Activated CD4-positive, alpha-beta T cell treated with anti-CD3 and anti-CD28 coated beads for 36 hours (primary cell): ENCODE results near the gene PIP. TPM values are rescaled to one million over a fixed set of nuclear protein-coding genes. Genes with fewer than 3 reads are reported as not detected.
"Not testable (repeated sequence)": the region's sequence is repeated elsewhere in the genome, so short reads cannot be mapped to it uniquely, and the experiment has no call there.

Experiments
- ATAC-seq: fragments of 200-7000 bp; cut with Tn5 transposase; one replicate; pipeline ENCODE4 v1.10.0; 2021; ENCODE audit warnings: mild to moderate bottlenecking, moderate library complexity
- CTCF ChIA-PET: fragments of 350-600 bp; sonication (Branson Sonifier 250); formaldehyde crosslinking; loops from one replicate; lab custom pipeline; 2021; ENCODE audit warnings: antibody characterized with exemption; lab: Charles Lee
- POLR2A ChIA-PET: fragments of 350-600 bp; sonication (Branson Sonifier 250); formaldehyde crosslinking; loops from one replicate; lab custom pipeline; 2021; ENCODE audit warnings: antibody characterized with exemption, inconsistent platforms; lab: Charles Lee
- DNase-seq: peaks from one replicate; pipeline ENCODE4 v3.0.0-alpha.2; 2020
- H3K27ac Mint-ChIP-seq: one replicate; pipeline ENCODE4 v1.8.0; 2021; ENCODE audit warnings: mixed read lengths
- H3K27me3 Mint-ChIP-seq: one replicate; pipeline ENCODE4 v1.8.0; 2021; ENCODE audit warnings: mixed read lengths
- H3K36me3 Mint-ChIP-seq: one replicate; pipeline ENCODE4 v1.8.0; 2021; ENCODE audit warnings: low read depth, mixed read lengths
- H3K4me1 Mint-ChIP-seq: one replicate; pipeline ENCODE4 v1.8.0; 2021; ENCODE audit warnings: mixed read lengths
- H3K4me3 Mint-ChIP-seq: one replicate; pipeline ENCODE4 v1.8.0; 2021; ENCODE audit warnings: mild to moderate bottlenecking, moderate library complexity, mixed read lengths
- H3K9me3 Mint-ChIP-seq: one replicate; pipeline ENCODE4 v1.8.0; 2021; ENCODE audit warnings: low read depth, mixed read lengths
- intact Hi-C, 2 experiments: fragments of 100-400 bp; cut with DNase I in 1 of 2; cut with micrococcal nuclease in 1 of 2; formaldehyde crosslinking; loops; one replicate each; pipeline versions ENCODE4 v1.14.2 to v1.15.1; 2022 to 2024; cut with DNase I, micrococcal nuclease
- total RNA-seq, 2 experiments: library from RNA; stranded (reverse); gene quantifications; one replicate each; pipeline ENCODE4 v1.2.3, GENCODE V29; 2021

The PIP gene, protein sequence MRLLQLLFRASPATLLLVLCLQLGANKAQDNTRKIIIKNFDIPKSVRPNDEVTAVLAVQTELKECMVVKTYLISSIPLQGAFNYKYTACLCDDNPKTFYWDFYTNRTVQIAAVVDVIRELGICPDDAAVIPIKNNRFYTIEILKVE
- not detected for total RNA-seq

DNA sequence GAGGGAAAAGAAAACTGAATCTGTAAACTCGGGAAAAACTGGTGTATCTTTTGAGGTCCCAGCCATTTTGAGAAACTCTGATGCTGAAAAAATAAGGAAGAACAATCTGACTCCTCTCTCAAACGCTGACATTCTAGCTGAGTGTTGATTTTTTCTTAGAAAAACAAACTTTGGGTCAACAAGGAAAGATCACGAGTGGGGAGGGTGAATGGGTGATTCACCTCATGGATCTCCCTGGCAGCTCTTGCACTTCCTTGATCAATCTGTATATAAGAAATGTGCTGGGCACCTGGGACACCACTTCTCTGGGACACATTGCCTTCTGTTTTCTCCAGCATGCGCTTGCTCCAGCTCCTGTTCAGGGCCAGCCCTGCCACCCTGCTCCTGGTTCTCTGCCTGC, at the start of gene PIP:
Gene PIP, plus strand, starts transcription at position 297 of the 400 bp plus-strand sequence. Its CDS starts 40 bp downstream, at position 337.
- no peak for ATAC-seq

DNA sequence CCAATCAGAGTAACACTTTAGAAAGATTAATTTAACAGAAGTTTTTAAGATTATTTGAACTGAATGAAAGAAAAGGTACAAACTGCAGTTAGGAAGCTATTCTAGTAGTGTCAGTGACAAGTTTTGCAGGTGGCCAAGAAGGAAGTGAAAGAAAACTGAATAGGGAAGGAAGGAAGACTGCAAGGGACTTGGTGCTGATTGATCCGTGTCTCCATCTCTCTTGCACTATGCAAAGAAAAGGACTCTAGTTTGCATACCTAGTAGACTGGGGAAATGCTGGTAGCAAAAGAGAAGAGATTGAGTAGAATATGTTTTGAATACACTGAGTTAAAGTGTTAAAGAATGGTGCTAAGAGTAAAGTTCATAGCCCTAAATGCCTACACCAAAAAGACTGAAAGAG, 46.8 kb upstream of the PIP start:
- ChIA-PET CTCF (interaction anchor here (0.6 to 1.5 kb wide), 2 partner anchors 44 to 130 kb away, joined by 3 to 6 read pairs; no protein-coding TSS in a partner anchor), POLR2A (no interaction called here)
- no peak for ATAC-seq
- Mint-ChIP-seq H3K27ac (no peak overlapping the region), H3K9me3 (peaks cover 6% of the 10 kb centered on the region), H3K36me3 (peaks cover 2% of the 10 kb centered on the region), H3K27me3 (peaks cover 16% of the 10 kb centered on the region), H3K4me3 (no peak overlapping the region), H3K4me1 (no peaks in the 10 kb centered on the region)
- intact Hi-C loops, result no loop called here
- no peak for DNase-seq

More for the DNA sequence above, at the start of gene PIP:
- Mint-ChIP-seq H3K9me3 (no peaks in the 10 kb centered on the region), H3K36me3 (no peaks in the 10 kb centered on the region), H3K27ac (no peak within 1 kb of the TSS), H3K4me3 (no peak within 1 kb of the TSS), H3K27me3 (peaks cover 22% of the 10 kb centered on the region), H3K4me1 (no peaks in the 10 kb centered on the region)
- intact Hi-C loops, result no loop called here
- ChIA-PET CTCF (interaction anchor here (0.6 to 2.2 kb wide), 6 partner anchors 9 to 349 kb away, joined by 3 to 6 read pairs (median 3); no protein-coding TSS in a partner anchor), POLR2A (no interaction called here)
- DNase-seq, result no peak

DNA sequence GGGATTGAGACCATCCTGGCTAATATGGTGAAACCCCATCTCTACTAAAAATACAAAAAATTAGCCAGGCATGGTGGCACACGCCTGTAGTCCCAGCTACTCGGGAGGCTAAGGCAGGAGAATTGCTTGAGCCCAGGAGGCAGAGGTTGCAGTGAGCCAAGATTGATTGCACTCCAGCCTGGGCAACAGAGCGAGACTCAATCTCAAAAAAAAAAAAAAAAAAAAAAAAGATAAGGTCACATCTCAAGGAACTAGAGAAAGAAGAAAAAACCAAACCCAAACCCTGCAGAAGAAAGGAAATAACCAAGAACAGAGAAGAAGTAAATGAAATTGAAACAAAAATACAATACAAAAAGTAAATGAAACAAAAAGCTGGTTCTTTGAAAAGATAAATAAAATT, 46.3 kb upstream of the PIP start:
- POLR2A ChIA-PET, H3K4me1 Mint-ChIP-seq: not testable (repeated sequence)

DNA sequence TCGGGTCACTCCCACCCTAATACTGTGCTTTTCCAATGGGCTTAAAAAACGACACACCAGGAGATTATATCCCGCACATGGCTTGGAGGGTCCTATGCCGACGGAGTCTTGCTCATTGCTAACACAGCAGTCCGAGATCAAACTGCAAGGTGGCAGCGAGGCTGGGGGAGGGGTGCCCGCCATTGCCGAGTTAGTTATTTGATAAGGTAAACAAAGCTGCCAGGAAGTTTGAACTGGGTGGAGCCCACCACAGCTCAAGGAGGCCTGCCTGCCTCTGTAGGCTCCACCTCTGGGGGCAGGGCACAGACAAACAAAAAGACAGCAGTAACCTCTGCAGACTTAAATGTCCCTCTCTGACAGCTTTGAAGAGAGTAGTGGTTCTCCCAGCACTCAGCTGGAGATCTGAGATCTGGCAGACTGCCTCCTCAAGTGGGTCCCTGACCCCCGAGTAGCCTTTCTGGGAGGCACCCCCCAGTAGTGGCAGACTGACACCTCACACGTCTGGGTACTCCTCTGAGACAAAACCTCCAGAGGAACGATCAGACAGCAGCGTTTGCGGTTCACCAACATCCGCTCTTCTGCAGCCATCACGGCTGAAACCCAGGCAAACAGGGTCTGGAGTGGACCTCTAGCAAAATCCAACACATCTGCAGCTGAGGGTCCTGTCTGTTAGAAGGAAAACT, 43.2 kb upstream of the PIP start:
- CTCF ChIA-PET, intact Hi-C loops, ATAC-seq, H3K4me3 Mint-ChIP-seq, H3K27ac Mint-ChIP-seq, H3K9me3 Mint-ChIP-seq, POLR2A ChIA-PET, DNase-seq, H3K36me3 Mint-ChIP-seq, H3K4me1 Mint-ChIP-seq: not testable (repeated sequence)
- H3K27me3 Mint-ChIP-seq, result peaks cover 11% of the 10 kb centered on the region

More for the DNA sequence above, 46.3 kb upstream of the PIP start:
- H3K4me3 Mint-ChIP-seq, H3K9me3 Mint-ChIP-seq, CTCF ChIA-PET, ATAC-seq, DNase-seq, H3K27ac Mint-ChIP-seq, H3K36me3 Mint-ChIP-seq, intact Hi-C loops: not testable (repeated sequence)
- H3K27me3 Mint-ChIP-seq, result peaks cover 15% of the 10 kb centered on the region

DNA sequence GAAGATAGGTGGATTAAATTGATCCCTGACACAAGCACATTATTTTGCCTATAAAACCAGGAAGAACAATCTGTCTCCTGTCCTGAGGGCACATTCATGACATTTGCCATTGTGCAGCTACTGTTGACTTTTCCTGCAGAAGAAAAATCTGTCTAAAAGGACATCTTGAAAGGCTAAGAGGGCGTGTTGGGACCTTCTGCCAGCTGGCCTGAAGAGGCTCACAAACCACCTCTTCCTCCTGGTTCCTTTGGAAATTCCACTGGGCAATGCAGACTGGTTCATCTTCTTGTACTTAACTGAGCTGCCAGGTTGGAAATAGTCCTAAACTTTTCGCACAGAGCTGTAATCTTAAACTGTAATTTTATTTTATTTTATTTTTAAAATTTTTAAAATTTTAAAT, 35.7 kb upstream of the PIP start:
- no peaks in the 10 kb centered on the region for H3K36me3 Mint-ChIP-seq
- ChIA-PET POLR2A (no interaction called here), CTCF (no interaction called here)
- ATAC-seq (no peak), DNase-seq (no peak)
- peaks cover 23% of the 10 kb centered on the region for H3K9me3 Mint-ChIP-seq
- no peaks in the 10 kb centered on the region for H3K4me1 Mint-ChIP-seq
- H3K27ac Mint-ChIP-seq, result no peak overlapping the region
- H3K4me3 Mint-ChIP-seq, result no peak overlapping the region
- intact Hi-C loops, result no loop called here
- H3K27me3 Mint-ChIP-seq, result no peaks in the 10 kb centered on the region

DNA sequence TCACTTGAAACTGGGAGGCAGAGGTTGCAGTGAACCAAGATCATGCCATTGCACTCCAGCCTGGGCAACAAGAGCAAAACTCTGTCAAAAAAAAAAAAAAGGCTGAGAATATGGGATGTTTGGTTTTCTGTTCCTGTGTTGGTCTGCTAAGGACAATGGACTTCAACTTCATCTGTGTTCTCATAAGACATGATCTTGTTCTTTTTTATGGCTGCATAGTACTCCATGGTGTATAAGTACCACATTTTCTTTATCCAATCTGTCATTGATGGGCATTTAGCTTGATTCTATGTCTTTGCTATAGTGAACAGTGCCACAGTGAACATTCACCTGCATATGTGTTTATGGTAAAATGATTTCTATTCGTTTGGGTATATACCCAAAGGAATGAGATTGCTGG, 32.3 kb upstream of the PIP start:
- DNase-seq, H3K4me1 Mint-ChIP-seq, H3K27ac Mint-ChIP-seq, CTCF ChIA-PET, POLR2A ChIA-PET, H3K36me3 Mint-ChIP-seq, intact Hi-C loops, ATAC-seq, H3K27me3 Mint-ChIP-seq, H3K4me3 Mint-ChIP-seq: not testable (repeated sequence)
- H3K9me3 Mint-ChIP-seq, result peaks cover 23% of the 10 kb centered on the region

DNA sequence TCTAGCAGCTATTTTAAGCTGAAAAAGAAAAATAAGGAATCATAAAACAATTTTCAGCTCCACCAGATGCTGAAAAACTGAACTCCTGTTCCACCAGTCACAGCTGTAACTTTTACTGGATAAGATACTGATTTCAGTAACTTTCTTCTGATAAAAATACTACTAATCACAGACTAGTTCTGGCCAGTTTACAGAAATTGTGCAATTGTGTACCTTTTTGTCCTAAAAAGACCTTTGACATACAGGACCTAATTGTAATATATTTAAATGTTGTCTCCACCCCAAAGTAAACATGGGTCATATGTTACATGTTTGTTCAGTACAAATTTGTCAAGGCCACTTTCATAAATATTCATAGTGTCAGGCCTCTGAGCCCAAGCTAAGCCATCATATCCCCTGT, 27.1 kb upstream of the PIP start:
- no peak for DNase-seq
- ChIA-PET CTCF (interaction anchor here (0.7 kb wide), 1 partner anchor 81 kb away, joined by 4 read pairs; no protein-coding TSS in a partner anchor), POLR2A (no interaction called here)
- Mint-ChIP-seq H3K9me3 (peaks cover under 1% of the 10 kb centered on the region), H3K27me3 (no peaks in the 10 kb centered on the region), H3K27ac (no peak overlapping the region), H3K4me3 (no peak overlapping the region), H3K4me1 (no peaks in the 10 kb centered on the region), H3K36me3 (no peaks in the 10 kb centered on the region)
- no peak for ATAC-seq
- intact Hi-C loops, result no loop called here

DNA sequence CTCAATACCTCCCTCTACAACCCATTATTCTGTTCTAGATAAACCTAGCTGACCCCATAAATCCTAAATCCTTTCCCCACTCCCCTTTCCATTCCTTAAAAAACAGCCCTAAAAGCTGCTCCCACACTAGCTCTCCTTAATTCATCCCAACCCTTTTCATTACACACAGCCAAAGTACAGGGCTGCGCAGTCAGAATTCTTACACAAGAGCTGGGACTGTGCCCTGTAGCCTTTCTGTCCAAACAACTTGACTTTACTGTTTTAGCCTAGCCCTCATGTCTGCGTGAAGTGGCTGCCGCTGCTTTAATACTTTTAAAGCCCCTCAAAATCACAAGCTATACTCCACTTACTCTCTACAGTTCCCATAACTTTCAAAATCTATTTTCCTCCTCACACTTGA, 23.9 kb upstream of the PIP start:
- H3K9me3 Mint-ChIP-seq, H3K27ac Mint-ChIP-seq, H3K36me3 Mint-ChIP-seq, H3K27me3 Mint-ChIP-seq, ATAC-seq, H3K4me3 Mint-ChIP-seq, H3K4me1 Mint-ChIP-seq, CTCF ChIA-PET, intact Hi-C loops, POLR2A ChIA-PET, DNase-seq: not testable (repeated sequence)

DNA sequence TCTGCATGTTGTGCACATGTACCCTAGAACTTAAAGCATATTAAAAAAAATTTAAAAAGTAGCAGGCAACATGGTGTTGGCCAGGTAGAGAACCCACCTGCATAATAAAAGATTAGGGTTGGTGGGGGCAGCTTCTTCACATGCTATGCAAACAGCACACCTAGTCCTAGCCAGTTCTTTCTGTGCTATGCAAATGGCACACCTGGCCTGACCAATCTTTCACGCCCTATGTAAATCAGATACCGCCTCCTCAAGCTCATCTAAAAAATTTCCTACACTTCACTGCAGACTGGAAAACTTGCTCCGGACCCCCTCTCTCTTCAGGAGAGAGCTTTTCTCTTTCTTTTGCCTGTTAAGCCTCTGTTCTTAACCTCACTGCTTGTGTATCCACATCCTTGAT, 14.5 kb upstream of the PIP start:
- H3K27me3 Mint-ChIP-seq, result peaks cover 2% of the 10 kb centered on the region
- intact Hi-C loops, result no loop called here
- no peak overlapping the region for H3K27ac Mint-ChIP-seq
- ATAC-seq (no peak), DNase-seq (no peak)
- H3K4me1 Mint-ChIP-seq, result no peaks in the 10 kb centered on the region
- H3K4me3 Mint-ChIP-seq, result no peak overlapping the region
- ChIA-PET CTCF (interaction anchor here (0.8 to 1.5 kb wide), 4 partner anchors 10 to 104 kb away, joined by 3 to 5 read pairs (median 3); no protein-coding TSS in a partner anchor), POLR2A (no interaction called here)
- H3K36me3 Mint-ChIP-seq, result no peaks in the 10 kb centered on the region
- peaks cover 10% of the 10 kb centered on the region for H3K9me3 Mint-ChIP-seq

DNA sequence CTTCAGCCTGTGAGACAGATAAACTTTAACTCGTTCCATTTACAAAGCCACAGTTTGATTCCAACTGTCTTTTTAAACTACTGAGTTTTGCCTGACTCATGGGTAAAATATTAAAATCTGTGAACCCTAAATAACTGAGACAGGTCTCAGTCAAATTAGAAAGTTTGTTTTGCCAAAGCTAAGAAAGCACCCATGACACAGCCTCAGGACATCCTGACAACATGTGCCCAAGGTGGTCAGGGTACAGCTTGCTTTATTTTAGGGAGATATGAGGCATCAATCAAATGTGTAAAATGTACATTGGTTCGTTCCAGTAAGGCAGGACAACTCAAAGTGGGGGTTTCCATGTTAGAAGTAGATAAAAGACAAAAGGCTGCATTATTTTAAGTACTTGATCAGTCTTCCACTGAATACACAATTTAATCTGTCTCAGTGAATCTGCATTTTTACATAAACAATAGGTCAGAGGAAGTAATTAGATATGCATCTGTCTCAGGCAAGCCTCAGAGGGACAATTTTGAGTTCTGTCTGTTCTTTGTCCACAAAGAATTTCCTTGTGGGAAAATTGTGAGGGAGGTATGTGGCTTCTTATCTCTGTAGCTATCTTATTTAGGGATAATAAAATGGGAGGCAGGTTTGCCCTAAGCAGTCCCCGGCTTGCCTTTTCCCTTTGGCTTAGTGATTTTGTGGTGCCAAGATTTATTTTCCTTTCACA, 11.0 kb upstream of the PIP start:
- peaks cover 2% of the 10 kb centered on the region for H3K36me3 Mint-ChIP-seq
- ChIA-PET CTCF (no interaction called here), POLR2A (no interaction called here)
- H3K4me3 Mint-ChIP-seq, result no peak overlapping the region
- no peaks in the 10 kb centered on the region for H3K4me1 Mint-ChIP-seq
- DNase-seq (no peak), ATAC-seq (no peak)
- peaks cover 12% of the 10 kb centered on the region for H3K9me3 Mint-ChIP-seq
- H3K27ac Mint-ChIP-seq, result no peak overlapping the region
- no peaks in the 10 kb centered on the region for H3K27me3 Mint-ChIP-seq
- intact Hi-C loops, result no loop called here

DNA sequence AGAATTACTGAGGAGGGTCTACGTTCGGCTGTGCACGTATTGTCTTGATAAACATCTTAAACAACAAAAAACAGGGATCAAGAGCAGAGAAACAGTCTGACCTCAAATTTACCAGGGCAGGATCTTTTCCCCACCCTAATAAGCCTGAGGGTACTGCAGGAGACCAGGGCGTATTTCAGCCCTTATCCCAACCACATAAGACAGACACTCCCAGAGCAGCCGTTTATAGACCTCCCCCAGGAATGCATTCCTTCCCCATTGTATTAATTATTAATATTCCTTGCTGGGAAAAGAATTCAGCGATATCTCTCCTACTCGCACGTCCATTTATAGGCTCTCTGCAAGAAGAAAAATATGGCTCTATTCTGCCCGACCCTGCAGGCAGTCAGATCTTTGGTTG, 8.6 kb upstream of the PIP start:
- H3K36me3 Mint-ChIP-seq, H3K4me1 Mint-ChIP-seq, H3K27ac Mint-ChIP-seq, H3K27me3 Mint-ChIP-seq, CTCF ChIA-PET, H3K4me3 Mint-ChIP-seq, ATAC-seq, DNase-seq, POLR2A ChIA-PET, intact Hi-C loops: not testable (repeated sequence)
- H3K9me3 Mint-ChIP-seq, result peaks cover 12% of the 10 kb centered on the region
